Measurements from ENCODE around the gene ARHGAP10. TPM values are rescaled to one million over a fixed set of nuclear protein-coding genes. Genes with fewer than 3 reads are reported as not detected.

ARHGAP10 gene
- polyA plus RNA-seq, 1 experiment: 31.1 TPM

- Histone ChIP-seq H3K9me3 (ENCODE audit: control insufficient read depth, insufficient read depth, low read length) (no peaks in the 10 kb centered on the region), H3K4me3 (ENCODE audit: low read depth, low read length) (no peak overlapping the region), H3K27me3 (ENCODE audit: control insufficient read depth, insufficient read depth, low read length) (no peaks in the 10 kb centered on the region), H3K27ac (ENCODE audit: low read depth, low read length) (no peak overlapping the region)
- CTCF ChIA-PET: no interaction called here
- DNase-seq (ENCODE audit: low read depth, low spot score): no peak
- TF ChIP-seq CTCF (IDR thresholded peaks at IDR 0.05; ENCODE audit: low read depth, low read length): no peak
- POLR2A ChIA-PET: no interaction called here
These were observed 377.3 kb downstream of the ARHGAP10 start for GRCh38 chr4:148109216-148109615.

GRCh38 chr4:148110169-148110568 lies 378.3 kb downstream of the ARHGAP10 start:
- Histone ChIP-seq H3K9me3 (ENCODE audit: control insufficient read depth, insufficient read depth, low read length) (no peaks in the 10 kb centered on the region), H3K4me3 (ENCODE audit: low read depth, low read length) (no peak overlapping the region), H3K27me3 (ENCODE audit: control insufficient read depth, insufficient read depth, low read length) (no peaks in the 10 kb centered on the region), H3K27ac (ENCODE audit: low read depth, low read length) (no peak overlapping the region)
- ChIA-PET POLR2A (no interaction called here), CTCF (no interaction called here)
- no peak for TF ChIP-seq CTCF (IDR thresholded peaks at IDR 0.05; ENCODE audit: low read depth, low read length)
- no peak for DNase-seq (ENCODE audit: low read depth, low spot score)

GRCh38 chr4:148112231-148112982 lies 380.5 kb downstream of the ARHGAP10 start:
- DNase-seq (ENCODE audit: low read depth, low spot score): no peak
- no peaks in the 10 kb centered on the region for H3K9me3 ChIP-seq (ENCODE audit: control insufficient read depth, insufficient read depth, low read length)
- no peak for TF ChIP-seq CTCF (IDR thresholded peaks at IDR 0.05; ENCODE audit: low read depth, low read length)
- CTCF ChIA-PET: no interaction called here
- H3K27me3 ChIP-seq (ENCODE audit: control insufficient read depth, insufficient read depth, low read length): no peaks in the 10 kb centered on the region
- POLR2A ChIA-PET: no interaction called here
- H3K4me3 ChIP-seq (ENCODE audit: low read depth, low read length): no peak overlapping the region
- no peak overlapping the region for H3K27ac ChIP-seq (ENCODE audit: low read depth, low read length)

GRCh38 chr4:148114436-148114835 lies 382.5 kb downstream of the ARHGAP10 start:
- CTCF ChIA-PET: no interaction called here
- no peaks in the 10 kb centered on the region for H3K27me3 ChIP-seq (ENCODE audit: control insufficient read depth, insufficient read depth, low read length)

More at GRCh38 chr4:148114436-148114835, 382.5 kb downstream of the ARHGAP10 start:
- no peak for DNase-seq (ENCODE audit: low read depth, low spot score)
- Histone ChIP-seq H3K27ac (ENCODE audit: low read depth, low read length) (no peak overlapping the region), H3K9me3 (ENCODE audit: control insufficient read depth, insufficient read depth, low read length) (no peaks in the 10 kb centered on the region), H3K4me3 (ENCODE audit: low read depth, low read length) (no peak overlapping the region)
- POLR2A ChIA-PET: no interaction called here
- no peak for TF ChIP-seq CTCF (IDR thresholded peaks at IDR 0.05; ENCODE audit: low read depth, low read length)
